ENCODE data around the gene TTLL9.
"Not testable (repeated sequence)": the region's sequence is repeated elsewhere in the genome, so short reads cannot be mapped to it uniquely, and the experiment has no call there.

The TTLL9 gene

DNA sequence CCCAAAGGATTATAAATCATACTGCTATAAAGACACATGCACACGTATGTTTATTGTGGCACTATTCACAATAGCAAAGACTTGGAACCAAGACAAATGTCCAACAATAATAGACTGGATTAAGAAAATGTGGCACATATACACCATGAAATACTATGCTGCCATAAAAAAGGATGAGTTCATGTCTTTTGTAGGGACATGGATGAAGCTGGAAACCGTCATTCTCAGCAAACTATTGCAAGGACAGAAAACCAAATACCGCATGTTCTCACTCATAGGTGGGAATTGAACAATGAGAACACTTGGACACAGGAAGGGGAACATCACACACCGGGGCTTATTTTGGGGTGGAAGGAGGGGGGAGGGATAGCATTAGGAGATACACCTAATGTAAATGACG, 51.0 kb downstream of the TTLL9 start:
- DNase-seq = not testable (repeated sequence)

DNA sequence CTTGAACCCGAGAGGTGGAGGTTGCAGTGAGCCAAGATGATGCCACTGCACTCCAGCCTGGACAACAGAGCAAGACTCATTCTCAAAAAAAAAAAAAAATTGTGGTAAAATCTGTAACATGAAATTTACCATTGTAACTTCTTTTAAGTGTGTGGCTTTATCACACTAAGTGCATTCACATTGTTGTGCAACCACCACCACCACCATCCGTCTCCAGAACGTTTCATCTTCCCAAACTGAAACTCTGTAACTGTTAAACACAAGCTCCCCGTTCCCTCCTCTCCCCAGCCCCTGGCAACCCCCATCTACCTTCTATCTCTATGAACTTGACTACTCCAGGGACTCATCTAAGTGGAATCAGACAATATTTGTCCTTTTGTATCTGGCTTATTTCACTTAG, 51.7 kb downstream of the TTLL9 start:
- DNase-seq = no peak

DNA sequence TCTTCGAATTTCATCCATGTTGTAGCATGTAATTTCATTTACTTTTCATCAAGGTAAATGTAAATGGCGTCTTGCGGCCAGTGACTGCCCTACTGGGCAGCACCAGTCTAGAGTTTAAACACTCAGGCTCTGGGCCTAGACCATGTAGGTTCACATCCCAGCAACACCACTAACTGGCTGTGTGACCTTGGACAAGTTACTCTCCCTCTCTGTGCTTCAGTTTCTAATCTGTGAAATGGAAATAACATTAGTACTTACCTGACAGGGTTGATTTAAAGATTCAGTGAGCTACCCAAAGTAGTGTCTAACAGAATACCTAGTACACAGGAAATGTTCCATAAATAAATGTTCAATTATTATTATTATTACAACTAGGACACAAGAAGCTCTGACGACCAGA, 52.2 kb downstream of the TTLL9 start:
- DNase-seq = no peak

DNA sequence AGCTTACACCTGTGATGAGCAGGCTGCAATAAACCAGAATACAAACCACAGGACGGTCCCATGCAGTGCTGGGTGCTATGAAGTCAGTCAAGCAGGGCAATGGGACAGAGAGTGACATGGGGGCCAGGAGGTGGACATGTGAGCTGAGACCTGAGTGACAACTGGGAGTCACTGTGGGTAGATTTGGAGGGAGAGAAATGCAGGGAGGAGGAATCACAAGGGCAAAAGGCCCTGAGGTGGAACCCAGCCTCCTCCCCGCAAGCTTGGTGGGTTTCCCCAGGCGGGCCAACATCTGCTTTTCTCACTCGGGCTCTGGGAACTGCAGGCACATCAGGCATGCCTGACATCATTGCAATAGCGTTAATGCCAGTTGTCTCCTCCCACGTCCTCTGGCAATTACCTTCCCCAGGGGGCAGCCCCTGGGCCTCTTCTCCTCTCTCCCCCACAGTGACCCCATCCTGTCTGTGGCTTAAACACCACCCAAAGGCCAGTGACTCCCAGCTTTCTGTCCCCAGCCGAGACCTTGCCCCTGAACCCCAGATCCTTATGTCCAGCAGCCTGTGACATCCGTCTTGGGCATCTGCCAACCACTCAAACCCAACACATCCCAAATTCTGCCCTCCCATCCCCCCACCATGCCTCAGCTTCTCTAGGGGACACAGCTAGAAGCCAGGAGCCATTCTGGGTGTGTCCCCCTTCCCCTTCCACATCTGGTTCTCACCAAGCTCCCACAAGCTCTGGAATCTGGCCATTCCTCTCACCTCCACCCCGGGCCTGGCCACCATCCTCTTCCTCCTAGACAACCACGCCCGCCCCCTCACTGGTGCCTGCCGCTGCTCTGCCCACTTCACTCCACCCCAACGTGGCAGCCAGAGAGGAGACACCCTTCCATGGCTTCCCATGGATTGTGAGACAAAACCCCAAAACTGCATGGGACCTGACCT, 53.2 kb downstream of the TTLL9 start:
- no peak for DNase-seq

DNA sequence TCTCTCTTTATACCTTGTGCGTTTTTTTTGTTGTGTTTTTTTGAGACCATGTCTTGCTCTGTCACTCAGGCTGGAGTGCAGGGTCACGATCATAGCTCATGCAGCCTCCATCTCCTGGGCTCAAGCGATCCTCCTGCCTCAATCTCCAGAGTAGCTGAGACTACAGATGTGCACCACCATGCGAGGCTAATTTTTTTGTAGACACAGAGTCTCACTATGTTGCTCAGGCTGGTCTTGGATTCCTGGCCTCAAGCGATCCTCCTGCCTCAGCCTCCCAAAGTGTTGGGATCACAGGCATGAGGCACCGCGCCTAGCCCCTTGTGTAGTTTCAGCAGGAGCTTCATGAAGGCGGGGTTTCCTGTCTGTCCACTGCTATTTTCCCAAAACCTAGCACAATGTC, 54.1 kb downstream of the TTLL9 start:
- no peak for DNase-seq

DNA sequence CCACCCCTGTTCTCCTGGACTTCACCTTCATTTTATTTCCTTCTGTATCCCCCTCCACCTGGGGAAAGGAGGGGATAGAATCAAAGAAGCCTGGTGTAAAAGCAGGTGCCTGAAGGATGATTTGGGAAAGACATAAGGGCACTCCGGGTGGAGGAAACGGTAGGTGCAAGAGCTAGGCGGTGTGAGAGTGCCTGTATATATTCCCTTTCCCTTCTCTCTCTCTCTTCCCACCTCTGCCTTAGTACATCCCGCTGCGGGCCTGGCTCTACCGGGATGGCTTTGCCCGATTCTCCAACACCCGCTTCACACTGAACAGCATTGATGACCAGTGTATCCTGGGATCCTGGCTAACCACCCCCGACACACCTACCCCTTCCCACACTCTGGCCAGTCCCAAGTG, 55.2 kb downstream of the TTLL9 start:
- no peak for DNase-seq

DNA sequence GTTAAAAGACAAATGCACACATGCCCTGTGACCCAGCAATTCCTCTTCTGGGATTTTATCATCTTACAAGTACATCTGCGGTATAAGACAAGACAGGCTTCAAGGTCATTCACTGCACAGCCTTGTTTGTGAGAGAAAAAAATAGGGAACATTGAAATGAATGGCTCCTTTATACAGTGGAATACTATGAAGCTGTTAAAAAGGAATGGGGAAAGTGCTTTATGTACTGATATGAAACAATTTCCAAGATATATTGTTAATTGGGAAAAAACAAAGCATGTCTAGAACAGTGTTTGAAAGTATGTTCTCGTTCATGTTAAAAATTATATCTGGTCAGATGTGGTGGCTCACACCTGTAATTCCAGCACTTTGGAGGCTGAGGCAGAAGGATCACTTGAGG, 56.1 kb downstream of the TTLL9 start:
- no peak for DNase-seq

DNA sequence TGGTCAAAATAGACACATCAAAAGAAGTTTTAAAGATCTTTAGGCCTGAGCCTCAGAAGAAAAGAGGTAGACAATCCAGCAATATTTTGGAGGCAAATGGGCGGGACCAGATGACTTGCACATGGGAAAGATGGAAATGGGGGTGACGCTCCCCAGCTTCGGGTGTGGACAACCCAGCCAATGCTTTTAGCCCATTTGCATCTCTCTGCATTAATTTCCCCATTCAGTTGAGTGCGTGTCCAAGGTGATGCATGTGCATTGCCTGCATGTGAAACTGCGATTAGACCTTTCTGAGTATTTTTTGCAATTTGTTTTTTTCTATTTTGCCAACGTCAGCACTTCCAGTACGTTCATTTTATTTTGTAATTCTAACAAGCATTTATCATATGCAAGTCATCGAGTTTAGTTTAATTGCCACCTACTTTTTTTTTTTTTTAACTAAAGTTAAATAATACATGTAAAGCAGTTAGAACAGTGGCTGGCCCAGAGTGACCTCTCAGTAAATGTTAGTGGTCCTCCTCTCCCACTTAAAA, 57.3 kb downstream of the TTLL9 start:
- DNase-seq = no peak

DNA sequence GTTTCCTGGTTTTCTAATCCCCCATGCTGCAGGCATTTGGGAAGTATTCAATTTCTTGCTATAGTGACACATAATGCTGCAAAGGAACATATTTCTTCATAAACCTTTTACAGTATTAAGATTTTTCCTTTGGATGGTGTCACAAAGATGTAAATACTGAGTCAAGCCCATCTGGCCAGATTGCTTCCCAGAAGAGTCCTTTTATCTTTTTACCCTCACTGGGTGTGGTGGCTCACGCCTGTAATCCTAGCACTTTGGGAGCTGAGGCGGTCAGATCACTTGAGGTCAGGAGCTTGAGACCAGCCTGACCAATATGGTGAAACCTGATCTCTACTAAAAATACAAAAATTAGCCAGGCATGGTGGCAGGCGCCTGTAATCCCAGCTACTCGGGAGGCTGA, 59.2 kb downstream of the TTLL9 start:
- DNase-seq = not testable (repeated sequence)

DNA sequence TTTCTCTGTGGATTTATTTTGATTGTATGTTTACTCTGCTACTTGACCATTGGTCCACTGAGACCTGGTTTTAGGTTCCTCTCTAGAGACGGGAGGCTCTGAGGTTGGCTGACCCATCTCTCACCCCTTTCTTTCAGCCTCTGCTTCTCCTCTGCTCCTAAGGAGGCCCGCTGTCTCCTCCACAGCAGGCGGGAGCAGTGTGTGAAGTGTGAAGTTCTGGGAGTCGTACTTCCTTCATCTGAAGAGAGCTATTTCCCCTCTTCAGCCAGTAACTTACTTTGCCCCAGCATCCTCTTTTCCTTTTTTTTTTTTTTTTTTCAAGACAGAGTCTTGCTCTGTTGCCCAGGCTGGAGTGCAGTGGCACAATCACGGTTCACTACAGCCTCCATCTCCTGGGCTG, 60.3 kb downstream of the TTLL9 start:
- DNase-seq = no peak

DNA sequence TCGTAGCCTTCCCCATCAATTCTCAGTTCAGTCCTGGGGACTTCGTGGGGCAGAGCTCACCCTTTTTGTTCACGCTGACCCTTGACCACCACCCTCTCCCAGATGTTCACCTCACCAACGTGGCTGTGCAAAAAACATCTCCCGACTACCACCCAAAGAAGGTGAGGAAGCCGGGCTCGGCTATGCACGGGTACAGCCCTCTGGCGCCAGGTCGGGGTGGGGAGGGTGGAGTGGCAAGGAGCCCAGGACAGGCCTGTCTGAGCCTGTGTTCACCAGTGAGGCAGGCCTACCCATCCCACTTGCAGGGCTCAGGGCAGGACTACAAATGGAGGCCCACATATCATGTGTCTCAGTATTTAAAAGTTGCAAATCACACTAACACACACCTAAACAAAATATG, 63.3 kb downstream of the TTLL9 start:
- DNase-seq = no peak

DNA sequence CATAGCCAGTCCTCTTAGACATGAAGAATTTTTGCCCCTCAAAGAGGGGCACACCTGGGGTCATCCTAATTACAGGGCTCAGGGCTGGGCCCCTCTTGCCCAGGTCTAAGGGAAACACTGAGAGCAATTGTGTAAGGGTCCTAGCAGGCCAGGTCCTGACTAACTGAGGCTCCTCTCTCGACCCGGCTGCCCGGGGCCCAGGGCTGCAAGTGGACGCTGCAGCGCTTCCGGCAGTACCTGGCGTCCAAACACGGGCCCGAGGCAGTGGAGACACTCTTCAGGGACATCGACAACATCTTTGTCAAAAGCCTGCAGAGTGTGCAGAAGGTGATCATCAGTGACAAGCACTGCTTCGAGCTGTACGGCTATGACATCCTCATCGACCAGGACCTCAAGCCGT, 64.1 kb downstream of the TTLL9 start:
- DNase-seq = no peak

DNA sequence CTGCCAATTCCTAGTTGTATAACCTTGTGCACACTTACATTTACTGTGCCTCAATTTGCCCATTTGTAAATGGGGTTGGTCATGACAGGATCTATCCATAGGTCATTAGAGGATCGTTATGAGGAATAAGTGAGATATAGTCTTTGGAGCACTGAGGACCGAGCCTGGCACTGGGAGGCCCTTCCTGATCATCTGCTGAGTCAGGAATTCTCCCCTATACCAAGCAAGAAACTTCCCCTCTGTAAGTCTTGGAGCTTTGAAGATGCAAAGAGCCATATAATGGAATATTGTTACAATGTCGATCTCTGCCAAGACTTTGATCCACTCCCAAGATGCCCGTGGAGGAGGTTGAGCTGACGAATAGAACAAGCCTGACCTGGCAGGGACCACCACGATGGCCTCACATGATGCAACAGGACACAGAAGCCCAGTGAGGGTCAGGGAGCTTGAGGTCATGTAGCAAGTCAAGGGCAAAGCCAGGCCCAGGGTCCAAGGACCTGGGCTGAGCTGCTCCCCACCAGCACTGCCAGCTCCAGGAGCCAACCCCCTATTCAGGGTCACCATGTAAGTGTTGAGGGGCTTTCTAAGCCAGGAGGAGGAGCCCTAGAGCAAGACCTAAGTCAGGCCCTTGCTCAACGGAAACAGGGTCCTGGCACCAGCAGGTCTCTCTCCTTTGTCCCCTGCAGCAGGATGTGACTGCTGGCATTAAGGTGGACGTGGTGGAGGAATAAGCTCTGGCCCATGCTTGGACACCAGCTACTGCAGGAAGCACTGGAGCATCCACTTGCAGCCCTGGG, 64.7 kb downstream of the TTLL9 start:
- no peak for DNase-seq

DNA sequence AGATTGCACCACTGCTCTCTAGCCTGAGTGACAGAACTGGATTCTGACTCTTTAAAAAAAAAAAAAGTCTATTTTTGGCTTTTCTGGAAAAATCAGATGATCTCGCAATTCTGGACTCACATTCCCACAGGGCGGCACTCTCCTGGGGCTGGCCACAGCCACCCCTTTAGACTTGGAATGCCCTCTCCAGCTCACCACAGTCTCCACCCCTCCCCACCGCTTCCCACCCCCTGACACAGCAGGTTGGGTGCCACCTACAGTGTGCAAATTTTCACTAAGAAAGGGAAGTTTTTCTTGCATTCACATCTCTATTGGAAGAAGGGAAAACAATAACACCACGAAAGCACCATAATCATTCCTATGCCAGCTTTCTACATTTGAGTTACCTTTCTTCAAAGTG, 66.0 kb downstream of the TTLL9 start:
- no peak for DNase-seq

DNA sequence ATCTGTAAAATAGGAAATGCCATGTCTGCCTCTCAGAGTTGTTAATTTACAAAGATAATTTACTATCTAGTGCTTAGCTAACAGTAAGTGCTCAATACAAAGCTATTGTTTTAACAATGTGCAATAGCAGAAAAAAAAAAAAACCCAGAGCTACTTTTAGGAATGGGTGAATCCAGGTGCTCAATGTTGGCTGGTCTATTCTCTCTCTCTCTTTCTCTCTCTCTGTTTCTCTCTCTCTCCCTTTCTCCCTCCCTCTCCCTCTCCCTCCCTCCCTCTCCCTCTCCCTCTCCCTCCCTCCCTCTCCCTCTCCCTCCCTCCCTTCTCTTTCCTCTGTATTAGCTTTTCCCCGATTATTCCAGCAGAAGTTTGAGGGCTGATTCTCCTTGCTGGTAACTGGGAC, 67.4 kb downstream of the TTLL9 start:
- DNase-seq = no peak

DNA sequence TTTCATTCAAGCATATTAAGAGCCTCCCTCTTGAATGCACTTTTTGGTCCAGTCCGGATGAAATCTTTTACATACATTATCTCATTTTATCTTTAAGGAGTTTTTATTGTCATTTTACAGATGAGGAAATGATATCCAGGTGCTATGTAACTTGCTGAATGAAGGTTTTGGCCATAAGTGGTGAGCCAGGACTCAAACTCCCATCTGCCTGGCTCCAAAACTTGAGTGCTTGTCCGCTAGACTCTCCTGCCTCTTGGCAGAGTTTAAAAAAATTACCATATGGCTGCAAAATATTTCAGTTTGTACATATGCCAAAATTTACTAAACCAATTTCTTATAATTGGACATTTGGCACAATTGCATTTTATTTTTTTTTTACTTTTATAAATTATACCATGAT, 69.2 kb downstream of the TTLL9 start:
- no peak for DNase-seq

DNA sequence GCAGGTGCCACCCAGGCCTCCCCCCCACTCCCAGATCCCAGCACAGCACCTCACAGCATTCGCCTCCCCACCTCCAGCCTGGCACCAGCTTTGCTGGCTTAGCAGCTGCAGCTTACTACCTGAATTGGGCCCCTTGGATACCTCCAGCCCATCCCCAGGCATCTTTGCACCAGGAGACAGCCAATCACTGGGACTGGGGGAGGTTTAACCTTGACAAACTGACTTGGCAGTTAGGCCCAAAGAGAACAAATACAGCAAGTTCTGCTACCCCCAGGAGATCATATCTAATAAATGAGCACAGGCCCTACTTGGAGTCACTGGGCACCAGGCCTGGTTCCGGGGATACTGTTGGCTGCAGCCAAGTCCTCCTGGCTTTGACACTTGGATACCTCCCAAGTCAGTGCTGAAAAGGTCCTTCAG, 72.6 kb downstream of the TTLL9 start:
- no peak for DNase-seq

DNA sequence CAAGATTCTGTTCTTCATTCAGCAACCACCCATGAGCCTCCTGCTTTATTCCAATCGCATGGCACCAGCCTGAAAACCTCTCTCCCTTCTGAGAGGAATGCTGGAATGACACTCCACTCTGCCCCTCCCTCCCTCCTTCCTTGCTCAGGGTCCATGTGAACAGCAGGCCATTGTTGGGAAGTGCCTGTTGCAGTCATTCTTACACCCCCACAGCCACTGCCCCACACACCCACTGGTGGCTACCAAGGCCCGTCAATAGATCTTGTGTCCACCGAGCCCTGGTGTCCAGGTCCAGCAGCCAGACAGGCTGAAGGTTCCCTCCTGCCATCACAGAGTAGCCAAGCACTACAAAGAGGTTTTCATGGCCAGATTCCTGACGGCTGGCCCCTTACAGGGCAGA, 74.9 kb downstream of the TTLL9 start:
- DNase-seq = no peak

DNA sequence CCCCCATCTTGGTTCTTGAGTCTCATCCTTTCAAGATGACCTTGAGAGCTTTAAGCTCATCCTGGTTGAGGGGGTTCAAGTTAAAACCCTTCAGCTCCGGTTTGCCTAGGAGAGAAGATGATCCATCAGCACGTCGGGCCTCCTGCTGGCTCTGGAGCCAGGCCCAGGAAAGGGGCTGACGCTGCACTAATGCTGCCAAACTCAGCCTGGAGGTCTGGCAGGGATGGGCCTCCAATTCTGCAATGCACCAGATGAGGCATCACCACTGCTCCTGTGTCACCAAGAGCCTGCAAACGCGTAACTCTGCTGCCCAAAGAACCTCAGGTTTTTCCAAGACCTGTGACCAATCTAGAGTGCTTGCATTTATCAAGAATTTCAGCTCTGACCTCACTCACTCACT, 75.4 kb downstream of the TTLL9 start:
- no peak for DNase-seq

DNA sequence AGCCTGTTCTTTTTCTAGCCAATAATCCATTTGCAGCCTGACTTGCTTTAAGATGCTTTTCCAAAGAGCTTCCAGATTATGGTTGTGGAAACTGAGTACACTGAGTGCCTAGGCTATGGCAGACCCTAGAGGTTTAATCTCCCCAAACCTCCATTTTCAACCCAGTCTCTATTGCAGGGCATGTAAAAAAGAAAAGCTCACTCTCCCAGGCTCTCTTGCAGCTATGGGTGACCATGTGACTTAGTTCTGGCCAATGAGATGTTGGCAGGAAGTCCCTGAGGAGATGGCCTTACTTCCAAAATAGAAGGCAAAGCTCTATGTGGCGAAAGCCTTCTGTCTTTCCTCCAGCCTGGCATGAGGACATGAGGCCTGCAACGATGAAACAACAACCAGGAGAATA, 77.6 kb downstream of the TTLL9 start:
- DNase-seq = no peak

DNA sequence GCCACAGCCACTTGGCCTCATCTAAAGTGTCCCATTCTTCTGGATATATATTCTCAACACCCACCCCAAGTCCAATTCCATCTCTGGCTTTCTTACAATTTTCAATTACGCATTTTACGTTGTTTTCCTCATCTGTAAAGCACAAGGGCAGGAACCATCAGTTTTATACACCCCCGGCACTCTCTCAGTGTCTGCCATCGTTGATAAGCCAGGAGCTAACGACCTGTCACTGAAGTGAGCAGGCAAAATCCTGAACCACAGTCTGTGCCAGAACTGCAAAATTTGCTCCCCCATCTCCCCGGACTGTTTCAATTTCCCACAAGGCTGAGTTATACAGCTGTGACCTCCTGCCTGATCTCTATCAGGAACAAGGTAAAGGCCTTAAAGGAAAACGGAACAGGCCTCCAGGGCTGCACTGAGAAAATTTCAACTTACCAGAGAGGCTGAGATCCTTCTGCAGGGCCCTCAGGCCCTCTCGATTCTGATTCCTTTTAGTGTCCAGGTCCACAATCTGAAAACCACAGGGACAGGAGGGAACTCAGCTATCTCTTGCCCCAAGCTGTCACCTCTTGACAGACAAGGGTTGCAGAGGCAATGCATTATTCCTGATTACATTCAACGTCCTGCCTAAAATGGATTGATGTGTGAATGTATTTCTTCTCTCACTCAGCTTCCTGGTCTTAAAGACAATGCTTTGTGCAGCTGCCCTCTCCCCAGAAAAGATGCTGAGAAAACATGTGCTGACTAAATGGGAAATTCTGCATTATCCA, 79.6 kb downstream of the TTLL9 start:
- no peak for DNase-seq

DNA sequence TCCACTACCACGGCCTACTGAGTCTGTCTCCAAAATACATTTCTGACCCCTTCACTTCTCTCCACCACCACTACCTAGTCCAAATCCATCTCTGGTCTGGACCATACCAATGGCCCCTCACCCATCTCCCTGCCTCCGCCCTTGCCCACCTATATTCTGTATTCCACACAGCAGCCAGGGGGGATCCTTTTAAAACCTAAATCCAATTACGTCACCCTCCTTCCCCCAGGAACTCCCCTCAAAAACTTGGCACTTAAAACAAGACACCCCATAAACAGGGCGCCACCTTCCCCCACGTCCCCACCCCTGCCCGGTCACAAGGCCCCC, 80.7 kb downstream of the TTLL9 start:
- DNase-seq = no peak

Data from central memory CD4-positive, alpha-beta T cell (primary cell).